Stimulated activated CD8-positive, alpha-beta memory T cell treated with anti-CD3 and anti-CD28 coated beads, Interleukin-4, amount 100 ng/mL, for 24 hours (primary cell): ENCODE measurements around the gene GREB1.

Experiments used
- DNase-seq: peaks from one replicate; pipeline ENCODE4 v3.0.0-alpha.2; 2020; ENCODE audit warnings: low read depth

The GREB1 gene

GRCh38 chr2:11533278-11534070 is at the start of gene GREB1:
Gene GREB1, plus strand, starts transcription at chr2:11534045. Its CDS starts 22,570 bp downstream, at chr2:11556615.
- DNase-seq = no peak

- DNase-seq = no peak
Measured at GRCh38 chr2:11488809-11489208, 45.0 kb upstream of the GREB1 start.

DNA sequence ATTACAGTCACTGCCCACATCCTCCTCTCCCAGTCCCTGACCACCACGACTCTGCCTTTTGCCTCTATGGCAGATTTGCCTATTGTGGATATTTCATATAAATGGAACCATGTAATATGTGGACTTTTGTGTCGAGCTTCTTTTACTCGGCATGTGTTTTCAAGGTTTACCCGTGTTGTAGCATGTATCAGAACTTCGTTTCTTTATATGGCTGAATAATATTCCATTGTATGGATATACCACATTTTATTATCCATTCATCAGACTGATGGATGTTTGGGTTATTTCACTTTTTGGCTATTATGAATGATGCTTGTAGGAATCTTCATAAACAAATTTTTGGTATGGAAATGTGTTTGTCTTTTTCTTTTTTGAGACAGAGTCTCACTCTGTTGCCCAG is 43.7 kb upstream of the GREB1 start:
- DNase-seq = no peak

GRCh38 chr2:11491348-11491933 is 42.4 kb upstream of the GREB1 start:
- no peak for DNase-seq

GRCh38 chr2:11492244-11492643 is 41.6 kb upstream of the GREB1 start:
- DNase-seq = no peak

DNA sequence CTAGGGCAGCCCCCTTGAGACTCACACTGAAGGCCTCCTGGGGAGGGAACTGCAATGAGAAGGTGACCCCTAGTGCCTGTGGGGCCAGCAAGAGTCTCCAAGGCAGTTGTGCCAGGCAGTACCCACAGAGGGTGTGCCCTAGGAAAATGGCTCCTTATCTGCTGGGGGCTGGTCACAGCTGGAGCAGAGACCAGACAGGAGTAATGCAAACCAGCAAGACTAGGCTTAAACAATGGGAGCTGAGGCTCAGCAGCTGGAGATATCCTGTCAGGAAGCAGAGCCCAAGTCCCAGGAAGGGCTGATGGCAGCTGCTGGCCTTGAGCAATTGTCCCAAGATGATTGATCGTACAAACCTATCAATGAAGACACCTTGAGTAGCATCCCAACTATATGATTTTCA is 41.1 kb upstream of the GREB1 start:
- DNase-seq = no peak

GRCh38 chr2:11493282-11493681 is 40.6 kb upstream of the GREB1 start:
- DNase-seq = no peak

GRCh38 chr2:11494310-11494709 is 39.5 kb upstream of the GREB1 start:
- no peak for DNase-seq

GRCh38 chr2:11495844-11496681 is 37.8 kb upstream of the GREB1 start:
- DNase-seq = no peak

DNA sequence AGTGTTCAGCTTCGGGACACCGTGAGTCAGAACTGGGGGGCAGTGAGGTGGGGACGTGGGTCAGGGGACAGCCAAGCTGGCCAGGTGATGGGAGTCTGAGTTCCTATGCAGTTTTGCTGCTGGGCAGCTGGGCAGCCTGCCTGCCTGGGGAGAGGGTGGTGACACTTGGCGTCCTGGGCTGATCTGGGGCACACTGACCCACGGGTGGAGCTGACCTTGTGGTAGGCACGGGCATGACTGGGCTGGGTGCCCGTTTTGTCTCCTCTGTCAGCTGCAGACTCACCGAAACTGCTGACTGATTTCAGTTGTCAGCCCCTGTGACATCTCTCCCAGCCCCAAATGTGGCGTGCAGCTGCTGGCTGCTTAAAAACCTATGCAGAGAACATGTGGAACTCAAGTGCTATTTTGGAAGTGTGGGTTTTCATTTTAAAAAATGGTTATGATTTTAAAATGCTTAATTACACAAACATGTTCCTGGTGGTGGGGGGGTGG is 35.3 kb upstream of the GREB1 start:
- no peak for DNase-seq

GRCh38 chr2:11499081-11499743 is 34.6 kb upstream of the GREB1 start:
- no peak for DNase-seq

GRCh38 chr2:11500702-11501303 is 33.0 kb upstream of the GREB1 start:
- DNase-seq = no peak

DNA sequence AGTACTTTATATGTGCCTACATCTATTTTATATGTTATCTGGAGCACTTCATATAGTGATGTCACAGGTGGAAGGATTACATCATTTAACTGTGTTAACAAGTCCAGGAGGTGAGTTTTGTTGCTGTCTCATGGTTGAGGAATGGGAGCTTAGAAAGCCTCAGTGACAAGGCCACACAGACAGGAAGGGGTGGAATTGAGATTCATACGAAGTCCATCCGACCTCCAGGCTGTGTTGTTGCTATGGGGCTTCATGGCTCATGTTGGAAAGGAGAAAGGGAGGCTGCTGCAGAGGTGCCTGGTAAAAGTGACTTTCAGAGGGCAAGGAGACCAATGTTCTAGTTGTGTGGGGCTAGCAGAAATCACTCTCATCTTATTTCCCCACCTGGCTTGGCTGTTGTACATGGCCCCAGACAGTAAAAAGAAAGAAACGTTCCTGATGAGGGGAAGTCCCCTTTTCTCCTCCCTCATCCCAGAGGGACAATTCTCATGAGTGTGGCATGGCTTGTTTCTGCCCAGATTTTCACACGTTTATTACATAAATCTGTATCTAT is 31.0 kb upstream of the GREB1 start:
- DNase-seq = no peak

GRCh38 chr2:11503354-11503927 is 30.4 kb upstream of the GREB1 start:
- no peak for DNase-seq

DNA sequence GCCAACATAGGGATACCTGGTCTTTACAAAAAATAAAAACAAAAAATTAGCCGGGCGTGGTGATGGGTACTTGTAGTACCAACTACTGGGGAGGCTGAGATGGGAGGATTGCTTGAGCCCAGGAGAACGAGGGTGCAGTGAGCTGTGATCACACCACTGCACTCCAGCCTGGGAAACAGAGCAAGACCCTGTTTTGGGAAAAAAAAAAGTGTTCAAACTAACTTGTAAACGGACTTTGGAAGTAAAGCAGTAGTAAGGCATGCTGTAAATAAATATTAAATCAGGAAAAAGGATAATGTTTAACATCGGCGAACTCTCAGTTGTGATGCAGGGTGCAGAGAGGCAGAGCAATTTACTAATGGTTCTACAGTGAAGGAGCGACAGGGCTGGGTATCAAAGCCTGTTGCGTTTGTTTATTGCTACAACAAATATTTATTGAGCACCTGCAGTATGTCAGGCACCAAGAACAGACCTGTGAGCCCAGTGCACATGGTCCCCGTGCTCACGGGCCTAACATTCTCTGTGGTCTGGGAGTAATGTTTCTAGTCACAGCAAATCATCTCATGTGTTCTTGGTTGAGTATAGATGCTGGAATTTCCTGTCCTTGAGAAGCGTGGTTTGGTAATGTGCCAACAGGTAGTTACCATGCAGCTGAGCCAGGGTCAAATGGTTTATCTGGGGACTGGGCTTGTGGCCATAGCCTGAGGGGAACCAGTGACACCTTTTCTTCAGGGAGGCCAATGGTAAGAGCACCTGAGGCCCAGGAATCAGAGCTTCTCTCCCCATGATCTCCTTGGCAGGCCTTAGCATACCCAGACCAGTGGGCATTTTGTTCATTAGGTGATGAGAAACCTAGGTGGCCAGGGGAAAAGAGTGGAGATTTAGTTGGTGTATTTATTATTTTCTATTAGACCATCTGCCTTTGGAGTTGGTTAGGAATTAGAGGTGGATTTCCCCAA is 27.9 kb upstream of the GREB1 start:
- no peak for DNase-seq

DNA sequence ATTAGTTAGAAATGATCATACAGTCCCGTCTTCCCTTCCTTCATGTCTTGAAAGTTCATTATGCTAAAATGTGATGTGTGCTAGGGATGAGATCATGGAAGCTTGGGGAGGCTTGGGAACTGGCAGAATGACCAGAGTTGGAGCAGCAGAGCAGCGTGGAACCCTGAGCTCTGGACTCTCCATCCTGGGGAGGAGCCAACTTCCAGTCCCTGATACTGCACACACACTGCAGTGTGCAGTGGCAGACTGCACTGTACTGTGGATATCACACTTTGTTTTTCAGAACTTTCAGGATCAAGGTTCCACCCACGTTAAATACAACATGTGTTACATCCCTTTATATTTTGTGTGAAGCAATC is 27.3 kb upstream of the GREB1 start:
- DNase-seq = no peak

GRCh38 chr2:11507517-11507916 is 26.3 kb upstream of the GREB1 start:
- DNase-seq = no peak

DNA sequence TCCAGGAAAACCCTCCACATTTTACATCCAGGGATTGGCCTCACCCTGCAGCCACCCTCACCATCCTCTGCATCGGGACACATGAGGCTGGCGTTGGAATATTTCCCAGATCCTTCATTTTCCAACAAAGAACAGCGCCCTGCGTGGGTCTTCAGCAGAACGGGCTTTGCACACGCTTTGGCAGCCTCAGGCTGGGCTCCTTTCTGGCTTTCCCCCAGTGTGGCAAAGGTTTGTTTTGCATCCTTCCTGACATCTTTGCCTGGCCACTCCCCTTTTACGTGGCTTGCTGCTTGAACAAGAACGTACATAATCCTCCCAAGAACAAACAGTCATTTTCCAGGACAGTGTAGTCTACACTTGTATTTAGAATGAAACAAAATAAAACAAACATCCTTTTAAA is 25.6 kb upstream of the GREB1 start:
- DNase-seq = no peak

GRCh38 chr2:11509657-11510360 is 24.0 kb upstream of the GREB1 start:
- DNase-seq = no peak
